OCI-LY7 (cell line): ENCODE results near the gene BCAN.

Experiments used
- EZH2phosphoT487 ChIP-seq: fragments of 200-600 bp; sonication (generic); IDR thresholded peaks from 2 replicates; pipeline ENCODE4 v1.6.1; 2018; ENCODE audit warnings: low read depth, borderline replicate concordance, mild to moderate bottlenecking, mixed run types, antibody characterized with exemption, low read length, moderate library complexity, mixed read lengths
- TF ChIP-seq, protein P1 (sequence below): fragments of 200-600 bp; sonication (generic); conservative IDR thresholded peaks from 2 replicates; pipeline ENCODE4 v1.5.1; 2014; ENCODE audit warnings: mild to moderate bottlenecking, antibody characterized with exemption, low read length, moderate library complexity, mixed read lengths

DNA sequence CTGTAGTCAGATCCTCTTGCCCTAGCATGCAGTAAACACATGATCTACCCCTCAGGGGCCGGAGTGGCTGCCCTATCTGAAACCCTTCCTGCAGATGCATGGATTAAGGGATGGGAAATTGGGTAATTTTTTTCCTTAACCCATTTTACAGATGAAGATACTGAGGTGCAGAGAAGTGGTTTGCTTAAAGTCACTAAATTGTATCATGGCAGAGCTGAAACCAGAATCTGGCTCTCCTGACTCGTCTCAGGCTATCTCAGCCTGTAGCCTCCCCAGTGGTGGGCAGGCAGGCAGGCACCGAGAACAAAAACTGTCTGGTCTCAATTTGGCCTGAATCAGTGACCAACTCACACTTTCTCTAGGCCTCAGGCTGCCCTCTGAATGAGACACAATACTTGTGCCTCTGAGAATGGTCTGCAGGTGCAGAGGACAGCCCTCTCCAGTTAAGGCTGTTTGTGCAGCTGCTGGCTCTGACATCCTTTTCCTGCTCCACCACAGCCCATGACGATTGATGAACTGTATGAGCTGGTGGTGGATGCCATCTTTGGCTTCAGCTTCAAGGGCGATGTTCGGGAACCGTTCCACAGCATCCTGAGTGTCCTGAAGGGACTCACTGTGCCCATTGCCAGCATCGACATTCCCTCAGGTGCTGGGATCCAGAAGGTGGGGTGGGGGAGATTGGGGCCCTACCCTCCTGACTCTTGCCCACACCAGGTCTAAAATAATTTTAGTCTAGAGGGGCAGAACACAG is 48.8 kb upstream of the BCAN start:
- TF ChIP-seq, protein P1, sequence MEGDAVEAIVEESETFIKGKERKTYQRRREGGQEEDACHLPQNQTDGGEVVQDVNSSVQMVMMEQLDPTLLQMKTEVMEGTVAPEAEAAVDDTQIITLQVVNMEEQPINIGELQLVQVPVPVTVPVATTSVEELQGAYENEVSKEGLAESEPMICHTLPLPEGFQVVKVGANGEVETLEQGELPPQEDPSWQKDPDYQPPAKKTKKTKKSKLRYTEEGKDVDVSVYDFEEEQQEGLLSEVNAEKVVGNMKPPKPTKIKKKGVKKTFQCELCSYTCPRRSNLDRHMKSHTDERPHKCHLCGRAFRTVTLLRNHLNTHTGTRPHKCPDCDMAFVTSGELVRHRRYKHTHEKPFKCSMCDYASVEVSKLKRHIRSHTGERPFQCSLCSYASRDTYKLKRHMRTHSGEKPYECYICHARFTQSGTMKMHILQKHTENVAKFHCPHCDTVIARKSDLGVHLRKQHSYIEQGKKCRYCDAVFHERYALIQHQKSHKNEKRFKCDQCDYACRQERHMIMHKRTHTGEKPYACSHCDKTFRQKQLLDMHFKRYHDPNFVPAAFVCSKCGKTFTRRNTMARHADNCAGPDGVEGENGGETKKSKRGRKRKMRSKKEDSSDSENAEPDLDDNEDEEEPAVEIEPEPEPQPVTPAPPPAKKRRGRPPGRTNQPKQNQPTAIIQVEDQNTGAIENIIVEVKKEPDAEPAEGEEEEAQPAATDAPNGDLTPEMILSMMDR, result no peak
- no peak for TF ChIP-seq EZH2phosphoT487
